Neural crest cell (in vitro differentiated cells): ENCODE measurements around the gene FRMD4B. TPM values are rescaled to one million over a fixed set of nuclear protein-coding genes. Genes with fewer than 3 reads are reported as not detected.

ENCODE experiments used
- DNase-seq: peaks from one replicate; pipeline ENCODE4 v3.0.0; 2021; ENCODE audit warnings: low read depth, mixed read lengths, low spot score
- H3K27ac Mint-ChIP-seq: one replicate; pipeline ENCODE4 v1.8.0; 2021; ENCODE audit warnings: mild to moderate bottlenecking, mixed read lengths; ENCODE audit not compliant: unreplicated experiment
- H3K27me3 Mint-ChIP-seq: 2 replicates; pipeline ENCODE4 v1.8.0; 2021; ENCODE audit warnings: low read depth, mild to moderate bottlenecking, mixed read lengths
- H3K36me3 Mint-ChIP-seq: 2 replicates; pipeline ENCODE4 v1.8.0; 2021; ENCODE audit warnings: low read depth, mild to moderate bottlenecking, mixed read lengths
- H3K4me1 Mint-ChIP-seq: 2 replicates; pipeline ENCODE4 v1.8.0; 2021; ENCODE audit warnings: mixed read lengths
- H3K4me3 Mint-ChIP-seq: one replicate; pipeline ENCODE4 v1.8.0; 2021; ENCODE audit warnings: mild to moderate bottlenecking, mixed read lengths
- H3K9me3 Mint-ChIP-seq: 2 replicates; pipeline ENCODE4 v1.8.0; 2021; ENCODE audit warnings: mixed read lengths
- total RNA-seq: library from RNA; stranded (reverse); gene quantifications from 2 replicates; pipeline ENCODE4 v1.2.1, GENCODE V29; 2021
- TF ChIP-seq, protein P1 (sequence below): fragments of 200-600 bp; sonication (generic); conservative IDR thresholded peaks from 2 replicates; pipeline ENCODE4 v1.5.0; 2021; ENCODE audit warnings: antibody characterized with exemption, mild to moderate bottlenecking

Gene FRMD4B
- total RNA-seq, 1 donor from 2014 or later: 17.2 TPM

- Mint-ChIP-seq H3K4me1 (peaks cover 18% of the 10 kb centered on the region), H3K4me3 (no peak overlapping the region), H3K27ac (no peak overlapping the region), H3K9me3 (no peaks in the 10 kb centered on the region), H3K36me3 (no peaks in the 10 kb centered on the region), H3K27me3 (no peaks in the 10 kb centered on the region)
- TF ChIP-seq, protein P1, sequence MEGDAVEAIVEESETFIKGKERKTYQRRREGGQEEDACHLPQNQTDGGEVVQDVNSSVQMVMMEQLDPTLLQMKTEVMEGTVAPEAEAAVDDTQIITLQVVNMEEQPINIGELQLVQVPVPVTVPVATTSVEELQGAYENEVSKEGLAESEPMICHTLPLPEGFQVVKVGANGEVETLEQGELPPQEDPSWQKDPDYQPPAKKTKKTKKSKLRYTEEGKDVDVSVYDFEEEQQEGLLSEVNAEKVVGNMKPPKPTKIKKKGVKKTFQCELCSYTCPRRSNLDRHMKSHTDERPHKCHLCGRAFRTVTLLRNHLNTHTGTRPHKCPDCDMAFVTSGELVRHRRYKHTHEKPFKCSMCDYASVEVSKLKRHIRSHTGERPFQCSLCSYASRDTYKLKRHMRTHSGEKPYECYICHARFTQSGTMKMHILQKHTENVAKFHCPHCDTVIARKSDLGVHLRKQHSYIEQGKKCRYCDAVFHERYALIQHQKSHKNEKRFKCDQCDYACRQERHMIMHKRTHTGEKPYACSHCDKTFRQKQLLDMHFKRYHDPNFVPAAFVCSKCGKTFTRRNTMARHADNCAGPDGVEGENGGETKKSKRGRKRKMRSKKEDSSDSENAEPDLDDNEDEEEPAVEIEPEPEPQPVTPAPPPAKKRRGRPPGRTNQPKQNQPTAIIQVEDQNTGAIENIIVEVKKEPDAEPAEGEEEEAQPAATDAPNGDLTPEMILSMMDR: no peak
- DNase-seq: no peak
Observed at GRCh38 chr3:69300296-69300695, 85.6 kb downstream of the FRMD4B start.

DNA sequence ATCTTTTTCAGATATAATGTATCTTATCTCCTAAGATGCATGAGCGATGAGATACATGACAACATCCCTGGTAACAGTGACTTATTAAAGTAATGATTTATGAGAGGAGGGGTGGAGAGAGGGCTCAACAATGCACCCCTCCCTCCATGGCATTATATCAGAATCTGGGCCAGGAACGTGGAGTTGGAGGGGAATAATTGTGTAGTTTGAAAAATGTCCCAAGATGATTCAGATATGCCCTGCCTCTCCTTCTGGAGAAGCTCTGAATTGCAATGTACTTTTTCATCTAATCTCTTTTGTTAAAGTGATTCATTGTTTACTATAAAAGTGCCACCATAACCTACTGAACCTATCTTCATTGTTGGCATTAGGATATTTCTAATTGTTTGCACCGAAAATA is 86.5 kb downstream of the FRMD4B start:
- Mint-ChIP-seq H3K4me1 (peaks cover 27% of the 10 kb centered on the region), H3K4me3 (no peak overlapping the region), H3K27ac (no peak overlapping the region), H3K9me3 (no peaks in the 10 kb centered on the region), H3K27me3 (no peaks in the 10 kb centered on the region), H3K36me3 (no peaks in the 10 kb centered on the region)
- TF ChIP-seq, protein P1: peak; percentile 41
- no peak for DNase-seq

DNA sequence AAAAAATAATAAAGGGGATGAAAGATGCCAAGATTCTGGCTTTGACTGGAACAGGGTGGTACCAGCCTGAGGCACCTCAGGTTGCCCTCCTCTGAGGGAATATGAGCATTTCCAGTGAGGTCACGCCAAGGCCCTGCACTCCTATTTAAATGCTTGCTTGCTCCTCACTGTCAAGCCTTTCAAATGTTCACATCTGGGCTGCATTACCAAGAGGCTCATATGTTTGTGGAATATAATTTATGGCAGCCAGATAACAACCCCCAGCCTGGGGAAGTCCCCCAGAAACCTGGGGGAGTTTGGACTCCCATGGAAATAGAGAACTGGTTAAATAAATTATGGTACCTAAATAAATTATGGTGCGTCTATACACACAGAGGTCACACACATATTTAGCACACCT is 88.4 kb downstream of the FRMD4B start:
- Mint-ChIP-seq H3K4me3 (no peak overlapping the region), H3K9me3 (no peaks in the 10 kb centered on the region), H3K36me3 (no peaks in the 10 kb centered on the region), H3K4me1 (peaks cover 43% of the 10 kb centered on the region), H3K27ac (no peak overlapping the region), H3K27me3 (no peaks in the 10 kb centered on the region)
- DNase-seq: no peak
- TF ChIP-seq, protein P1: no peak

- Mint-ChIP-seq H3K4me1 (peaks cover 44% of the 10 kb centered on the region), H3K9me3 (no peaks in the 10 kb centered on the region), H3K27ac (no peak overlapping the region), H3K4me3 (no peak overlapping the region), H3K27me3 (no peaks in the 10 kb centered on the region), H3K36me3 (no peaks in the 10 kb centered on the region)
- no peak for DNase-seq
- TF ChIP-seq, protein P1: no peak
Observed at GRCh38 chr3:69296995-69297394, 88.9 kb downstream of the FRMD4B start.

- no peak overlapping the region for H3K4me3 Mint-ChIP-seq
- H3K9me3 Mint-ChIP-seq: no peaks in the 10 kb centered on the region
- H3K4me1 Mint-ChIP-seq: peaks cover 60% of the 10 kb centered on the region
- no peaks in the 10 kb centered on the region for H3K36me3 Mint-ChIP-seq
- no peaks in the 10 kb centered on the region for H3K27me3 Mint-ChIP-seq
- H3K27ac Mint-ChIP-seq: peak overlapping the region; percentile 5
- TF ChIP-seq, protein P1: no peak
- DNase-seq: no peak
Observed at GRCh38 chr3:69294014-69294766, 91.7 kb downstream of the FRMD4B start.
